HG03139 (cell line): ENCODE results near the gene DNAH14.

ENCODE experiments used
- ATAC-seq: cut with Tn5 transposase; IDR thresholded peaks from one replicate; pipeline ENCODE4 v1.9.1; 2021; ENCODE audit not compliant: unreplicated experiment

DNAH14 gene

DNA sequence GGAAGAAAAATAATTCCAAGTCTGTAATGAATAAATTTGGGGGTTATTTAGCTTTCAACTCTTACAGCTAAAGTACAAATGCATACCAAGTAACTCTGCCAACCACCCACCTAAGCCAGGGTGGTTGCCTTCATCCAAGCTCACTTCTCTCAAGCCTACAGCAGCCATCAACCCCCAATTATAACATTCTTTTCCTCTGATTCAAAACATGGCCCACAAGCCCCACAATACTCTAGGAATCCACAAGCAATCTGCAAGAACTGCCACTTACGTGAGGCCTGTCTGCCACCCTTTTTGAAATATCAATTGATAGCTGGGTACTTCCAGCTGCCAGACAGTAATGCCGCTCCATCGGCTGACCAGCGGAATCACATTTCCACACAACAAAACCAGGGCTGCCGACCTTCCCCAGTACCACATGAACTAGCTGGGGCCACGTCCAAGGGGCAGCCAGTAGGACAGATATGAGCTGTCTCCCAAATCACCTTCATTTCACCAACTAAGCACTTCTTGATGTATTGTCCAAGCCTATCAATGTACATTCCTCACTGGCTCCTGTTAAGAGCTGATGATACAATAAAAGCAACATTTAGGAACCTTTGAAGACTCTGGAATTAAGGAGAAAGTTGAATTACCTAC lies 495.2 kb downstream of the DNAH14 start:
- ATAC-seq, result no peak

DNA sequence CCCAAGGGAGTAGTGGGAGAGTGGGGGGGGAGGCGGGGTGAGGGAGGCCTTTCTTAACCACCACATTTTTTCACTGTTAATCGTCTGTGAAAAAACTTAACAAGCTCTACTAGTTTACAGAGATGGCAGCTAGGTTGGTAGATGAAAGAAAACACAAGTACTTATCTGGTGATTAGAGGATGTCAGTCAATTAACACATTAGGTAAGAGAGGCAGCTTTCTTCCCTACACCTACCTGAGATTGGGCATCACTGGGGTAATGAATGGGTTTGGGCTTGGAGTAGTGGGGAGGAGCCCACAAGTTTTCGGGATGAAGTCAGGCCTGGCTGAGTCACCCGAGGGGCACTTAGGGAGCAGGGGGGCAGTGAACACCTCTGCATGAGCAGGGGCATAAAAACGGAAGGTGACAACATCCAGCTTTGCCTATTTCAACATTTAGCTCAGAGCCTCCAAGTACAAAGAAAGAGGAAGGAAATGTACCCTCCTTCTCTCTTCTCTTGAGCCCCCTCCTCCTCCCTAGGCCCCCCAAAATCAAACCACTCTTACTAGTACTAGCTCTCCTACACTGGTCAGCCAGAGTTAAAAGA lies 495.8 kb downstream of the DNAH14 start:
- ATAC-seq, result no peak

DNA sequence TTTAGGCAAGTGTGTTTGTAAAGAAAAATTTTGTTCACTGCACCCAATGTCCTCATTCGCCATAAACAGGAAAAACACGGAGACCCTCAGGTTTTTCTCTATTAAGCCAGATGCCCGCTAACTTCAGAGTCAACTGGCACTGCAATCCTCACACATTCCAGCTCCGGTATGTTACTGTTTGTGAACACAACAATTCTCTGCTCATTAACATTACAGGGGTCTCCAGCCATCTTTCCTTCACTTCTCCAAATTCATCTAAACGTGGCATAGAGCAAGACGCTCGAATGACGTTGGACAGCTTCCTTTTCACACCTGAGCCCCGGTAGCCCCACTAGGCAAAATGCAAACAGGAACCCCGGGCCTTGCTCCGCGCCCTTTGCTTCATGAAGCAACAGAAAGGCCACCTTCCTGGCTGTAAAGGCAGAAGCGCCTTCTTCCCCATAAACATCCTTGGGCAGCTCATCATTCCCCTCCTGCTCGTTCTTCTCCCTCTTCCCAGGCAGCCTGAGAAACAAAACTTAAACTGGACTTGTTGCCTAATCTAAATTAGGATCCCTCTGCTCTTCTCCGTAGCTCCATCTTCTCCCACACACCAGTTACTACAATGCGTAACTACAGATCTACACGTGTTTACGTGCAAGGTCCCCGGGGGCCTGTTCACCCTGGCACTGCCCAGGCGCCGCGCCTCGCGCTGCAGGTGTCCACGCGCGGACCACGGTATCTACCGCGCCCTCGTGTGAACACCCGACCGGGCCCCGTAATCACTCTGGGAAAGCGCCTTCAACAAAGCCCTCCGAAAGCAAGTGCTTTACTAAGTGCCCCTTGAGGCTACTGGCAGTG lies 497.1 kb downstream of the DNAH14 start:
- ATAC-seq, result no peak

DNA sequence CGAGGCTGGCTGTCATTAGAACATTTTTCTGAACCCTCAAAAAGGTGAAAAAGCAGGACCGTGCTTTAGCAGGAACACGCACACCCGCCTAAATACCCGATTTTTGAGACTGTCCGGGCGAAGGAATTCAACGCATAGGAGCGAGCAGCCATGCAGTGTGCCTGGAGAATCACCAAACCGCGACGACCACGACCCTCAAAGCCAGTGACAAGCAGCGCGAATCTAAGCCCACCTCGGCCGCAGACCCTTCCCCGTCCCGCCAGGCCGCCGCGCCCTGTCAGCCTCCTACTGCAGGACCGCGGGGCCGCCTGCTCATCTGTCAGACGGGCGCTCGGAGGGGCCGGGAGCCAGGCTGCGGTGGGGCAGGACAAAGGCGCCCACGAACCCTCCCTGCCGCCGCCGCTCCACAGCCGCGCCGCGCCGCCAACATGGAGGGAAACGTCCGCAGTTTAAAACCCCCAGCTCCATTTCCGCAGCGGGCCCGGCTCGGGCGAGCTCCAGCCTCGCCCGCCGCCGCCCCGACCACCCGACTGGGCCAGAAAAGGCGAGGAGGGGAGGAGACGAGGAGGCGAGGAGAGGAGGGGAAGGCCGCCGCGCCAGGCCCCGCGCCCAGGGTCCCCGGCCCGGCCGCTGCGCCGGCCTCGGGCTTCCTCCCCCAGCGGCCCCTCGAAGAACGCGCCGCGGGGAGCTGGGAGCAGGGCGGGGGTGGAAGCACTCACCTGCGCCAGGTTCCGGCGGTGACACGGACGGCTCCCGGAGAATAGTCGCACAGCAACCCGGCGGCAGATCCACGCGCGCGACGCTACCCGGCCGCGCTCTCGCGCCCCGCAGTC lies 498.0 kb downstream of the DNAH14 start, which contains the start of gene LBR:
Gene LBR (minus strand): TSS at position 804 of the 833 bp plus-strand sequence. CDS start 3,963 bp downstream, outside the sequence.
- peak; percentile 34 for ATAC-seq

DNA sequence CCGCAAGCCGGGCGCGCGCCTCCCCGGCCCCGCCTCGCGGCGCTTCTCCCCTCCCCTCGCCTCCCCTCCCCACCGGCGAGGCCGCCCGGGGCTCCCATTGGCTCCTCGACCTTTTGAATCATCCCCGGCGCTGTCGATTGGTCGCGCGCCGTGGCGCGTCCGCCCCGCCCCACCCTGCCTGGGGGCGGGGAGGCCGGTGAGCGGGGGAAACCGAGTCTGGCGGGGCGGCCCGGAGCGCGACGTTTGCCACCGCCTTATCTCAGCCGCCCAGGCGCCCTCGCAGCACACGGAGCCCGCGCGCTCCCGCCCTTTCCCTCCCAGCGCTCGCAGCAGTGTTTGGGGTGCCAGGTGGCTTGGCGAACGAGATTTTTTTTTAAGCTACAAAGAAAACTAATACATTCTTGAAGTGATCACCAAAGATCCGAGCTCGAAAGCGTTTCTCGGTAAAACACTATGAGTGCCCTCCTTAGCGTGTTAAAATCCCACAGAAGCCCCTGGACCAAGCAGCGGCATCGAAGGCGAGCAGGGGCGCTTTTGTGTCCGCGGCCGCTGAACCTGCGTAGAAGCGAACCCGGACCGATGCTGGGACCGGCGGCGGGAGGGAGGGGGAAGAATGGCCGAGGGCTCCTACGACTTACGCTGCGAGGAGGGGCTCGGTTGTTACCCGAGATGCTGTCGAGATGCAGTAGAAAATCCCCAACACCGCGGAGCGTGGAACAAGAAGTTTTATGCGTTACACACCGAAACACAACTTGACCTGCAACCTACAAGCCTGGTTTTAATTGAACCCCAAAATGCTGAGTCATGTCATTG lies 498.8 kb downstream of the DNAH14 start:
- peak; percentile 88 for ATAC-seq

DNA sequence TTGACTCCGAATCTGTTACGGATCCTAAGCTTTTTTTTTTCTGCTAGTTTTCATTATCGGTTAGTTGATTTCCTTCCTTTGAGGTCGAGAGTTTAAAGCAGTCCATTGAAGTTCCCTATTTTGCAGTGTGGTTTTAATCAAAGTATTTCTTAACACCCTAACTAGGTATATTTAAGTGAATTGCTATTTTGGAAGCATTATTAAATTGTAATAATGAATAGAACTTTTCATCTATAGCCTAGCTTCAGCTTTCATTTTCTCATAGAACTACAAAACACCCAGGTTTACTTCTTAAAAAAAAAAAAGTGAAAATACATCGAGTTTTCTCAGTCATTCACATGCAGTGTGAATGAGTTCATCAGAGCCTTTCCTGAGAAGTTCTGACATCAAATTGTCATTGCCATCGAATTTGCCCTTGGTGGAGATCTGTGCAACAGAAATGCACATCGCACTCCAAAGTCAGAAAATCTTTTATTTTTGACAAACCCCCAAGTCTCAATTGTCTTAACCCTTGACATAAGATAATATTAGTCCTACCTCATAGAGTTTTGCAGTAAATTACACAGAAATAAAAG lies 499.5 kb downstream of the DNAH14 start:
- ATAC-seq, result no peak

DNA sequence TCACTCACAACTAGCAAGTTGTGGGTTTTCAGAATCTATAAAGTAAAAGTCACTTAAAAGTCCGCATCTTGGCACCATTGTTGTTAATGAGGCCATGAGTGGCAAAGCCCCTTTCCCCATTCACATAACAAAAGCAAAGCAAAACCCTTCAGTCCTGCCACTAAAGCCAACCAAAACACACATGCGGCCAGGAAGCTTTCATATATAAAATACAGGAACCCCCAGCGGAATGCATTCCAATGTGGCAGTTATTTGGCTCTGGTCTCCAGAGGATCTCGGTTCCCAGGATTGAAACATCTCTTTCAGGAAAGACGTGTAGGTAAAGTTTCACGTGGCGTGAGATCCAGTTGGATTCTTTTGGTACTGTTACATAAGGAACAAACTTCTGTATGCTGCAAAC lies 500.8 kb downstream of the DNAH14 start:
- no peak for ATAC-seq

DNA sequence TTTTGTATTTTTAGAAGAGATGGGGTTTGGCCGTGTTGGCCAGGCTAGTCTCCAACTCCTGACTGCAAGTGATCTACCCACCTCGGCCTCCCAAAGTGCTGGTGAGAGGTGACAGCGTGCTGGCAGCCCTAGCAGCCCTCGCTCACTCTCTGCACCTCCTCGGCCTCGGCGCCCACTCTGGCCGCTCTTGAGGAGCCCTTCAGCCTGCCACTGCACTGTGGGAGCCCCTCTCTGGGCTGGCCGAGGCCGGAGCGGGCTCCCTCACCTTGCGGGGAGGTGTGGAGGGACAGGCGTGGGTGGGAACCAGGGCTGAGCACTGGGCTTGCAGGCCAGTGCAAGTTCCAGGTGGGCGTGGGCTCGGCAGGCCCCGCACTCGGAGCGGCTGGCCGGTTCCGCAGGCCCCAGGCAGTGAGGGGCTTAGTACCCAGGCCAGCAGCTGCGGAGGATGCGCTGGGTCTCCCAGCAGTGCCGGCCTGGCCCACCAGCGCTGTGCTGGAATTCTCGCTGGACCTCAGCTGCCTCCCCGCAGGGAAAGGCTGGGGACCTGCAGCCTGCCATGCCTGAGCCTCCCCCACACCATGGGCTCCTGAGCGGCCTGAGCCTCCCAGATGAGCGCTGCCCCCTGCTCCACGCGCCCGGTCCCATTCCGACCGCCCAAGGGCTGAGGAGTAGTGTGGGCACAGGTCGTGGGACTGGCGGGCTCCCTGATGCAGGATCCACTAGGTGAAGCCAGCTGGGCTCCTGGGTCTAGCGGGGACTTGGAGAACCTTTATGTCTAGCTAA lies 501.8 kb downstream of the DNAH14 start:
- no peak for ATAC-seq

DNA sequence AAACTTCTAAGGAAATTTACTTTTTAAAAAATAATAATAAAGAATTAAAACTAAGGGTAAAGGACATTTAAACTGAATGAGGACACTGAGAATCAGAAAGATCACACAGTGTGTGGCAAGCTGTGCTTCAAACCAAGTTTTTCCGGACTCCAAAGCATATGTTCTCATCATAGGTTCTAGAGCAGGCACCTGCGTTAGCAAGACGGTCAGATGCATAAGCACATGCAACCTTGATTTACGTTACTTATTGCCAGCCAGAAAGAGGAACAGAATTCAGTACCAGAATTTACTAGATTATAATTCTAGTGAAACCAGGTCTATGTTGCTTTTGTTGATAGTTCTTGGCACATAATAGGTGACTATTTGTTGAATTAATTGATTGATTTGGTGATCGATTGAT lies 504.6 kb downstream of the DNAH14 start:
- no peak for ATAC-seq

DNA sequence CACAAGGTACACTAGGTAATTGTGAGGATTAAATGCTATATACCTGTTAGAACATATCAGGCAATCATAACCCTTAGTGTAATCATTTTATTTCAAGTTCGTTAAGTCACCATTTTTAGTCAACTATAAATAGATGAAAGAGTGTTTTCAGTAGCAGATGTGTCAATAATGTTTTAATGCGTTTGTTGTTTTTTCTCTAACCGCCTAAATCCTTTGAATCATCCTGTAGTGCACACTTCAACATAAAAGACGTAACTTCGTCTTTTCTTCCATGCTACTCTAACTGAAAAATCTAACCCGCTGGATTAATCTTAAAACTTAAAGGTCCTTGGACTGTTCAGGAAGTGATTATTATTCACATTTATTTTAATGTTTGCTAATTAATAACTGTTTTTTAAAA lies 505.6 kb downstream of the DNAH14 start:
- ATAC-seq, result no peak

DNA sequence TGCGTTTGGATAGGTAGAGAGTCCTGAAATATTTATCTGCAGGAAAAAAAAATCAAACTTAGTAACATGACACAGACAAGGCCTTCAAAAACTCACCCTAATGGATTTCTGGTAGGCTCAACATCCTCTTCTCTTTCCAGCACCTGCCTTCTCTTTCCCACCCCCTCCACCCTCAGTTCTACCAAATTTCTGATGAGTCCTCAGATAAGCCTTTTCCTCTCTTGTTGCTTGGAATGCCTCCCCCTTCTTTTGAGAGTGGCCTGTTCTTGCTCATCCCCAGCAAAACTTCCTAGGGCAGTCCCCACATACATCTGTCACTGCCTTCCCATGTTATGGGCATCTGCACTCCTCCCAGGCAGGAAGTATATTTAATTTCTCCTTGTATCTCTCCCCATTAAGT lies 506.0 kb downstream of the DNAH14 start:
- peak; percentile 21 for ATAC-seq

DNA sequence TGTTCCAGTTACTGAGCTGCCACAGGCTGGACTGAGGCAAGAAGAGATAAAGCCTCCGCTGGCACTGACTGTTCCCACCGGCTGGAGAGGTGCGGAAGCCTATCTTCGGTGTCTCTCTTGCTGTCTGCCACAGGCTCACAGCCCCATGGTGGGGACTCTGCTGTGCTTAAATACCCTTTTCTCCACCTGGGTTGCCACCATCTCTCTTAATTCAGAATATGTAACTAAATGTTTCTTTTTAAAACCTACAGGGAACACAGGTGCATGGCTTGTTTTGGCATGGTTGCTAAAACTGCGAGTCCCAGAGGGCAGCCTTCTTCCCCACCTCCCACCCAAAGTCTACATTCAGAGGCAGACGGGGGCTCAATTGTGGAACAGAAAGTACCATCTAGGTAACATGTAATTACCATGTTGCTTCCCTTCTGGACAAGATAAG lies 506.5 kb downstream of the DNAH14 start:
- ATAC-seq, result peak; percentile 67

DNA sequence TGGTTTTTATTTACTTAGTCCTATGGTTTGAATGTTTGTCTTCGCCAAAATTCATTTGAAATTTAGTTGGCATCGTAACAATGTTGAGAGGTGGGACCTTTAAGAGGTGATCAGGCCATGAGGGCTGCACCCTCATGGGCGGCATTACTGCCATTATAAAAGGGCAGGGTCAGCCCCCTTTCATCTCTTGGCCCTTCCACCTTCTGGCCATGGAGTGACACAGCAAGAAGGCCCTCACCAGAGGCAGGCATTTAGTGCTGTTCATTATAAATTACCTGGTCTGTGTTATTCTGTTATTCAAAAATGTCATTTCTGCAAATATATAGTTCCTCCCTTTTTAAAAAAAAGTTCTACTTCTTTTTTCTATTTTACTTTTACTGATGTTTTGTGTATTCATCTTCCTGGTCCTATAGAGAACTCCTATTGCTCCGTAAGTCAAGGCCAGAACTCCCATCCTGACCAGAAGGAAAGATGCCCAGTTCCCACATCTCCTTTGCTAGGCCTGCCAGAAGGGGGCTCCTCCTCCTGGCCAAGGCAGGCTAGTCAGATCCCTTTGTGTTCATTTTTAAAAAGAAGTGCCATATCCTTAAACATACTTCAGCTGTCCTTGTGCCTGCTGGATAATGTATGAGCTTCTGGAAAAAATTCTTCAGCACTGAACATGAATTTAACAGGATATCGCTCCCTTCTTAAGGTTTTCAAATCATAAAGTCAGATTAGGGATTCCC lies 508.4 kb downstream of the DNAH14 start:
- no peak for ATAC-seq

DNA sequence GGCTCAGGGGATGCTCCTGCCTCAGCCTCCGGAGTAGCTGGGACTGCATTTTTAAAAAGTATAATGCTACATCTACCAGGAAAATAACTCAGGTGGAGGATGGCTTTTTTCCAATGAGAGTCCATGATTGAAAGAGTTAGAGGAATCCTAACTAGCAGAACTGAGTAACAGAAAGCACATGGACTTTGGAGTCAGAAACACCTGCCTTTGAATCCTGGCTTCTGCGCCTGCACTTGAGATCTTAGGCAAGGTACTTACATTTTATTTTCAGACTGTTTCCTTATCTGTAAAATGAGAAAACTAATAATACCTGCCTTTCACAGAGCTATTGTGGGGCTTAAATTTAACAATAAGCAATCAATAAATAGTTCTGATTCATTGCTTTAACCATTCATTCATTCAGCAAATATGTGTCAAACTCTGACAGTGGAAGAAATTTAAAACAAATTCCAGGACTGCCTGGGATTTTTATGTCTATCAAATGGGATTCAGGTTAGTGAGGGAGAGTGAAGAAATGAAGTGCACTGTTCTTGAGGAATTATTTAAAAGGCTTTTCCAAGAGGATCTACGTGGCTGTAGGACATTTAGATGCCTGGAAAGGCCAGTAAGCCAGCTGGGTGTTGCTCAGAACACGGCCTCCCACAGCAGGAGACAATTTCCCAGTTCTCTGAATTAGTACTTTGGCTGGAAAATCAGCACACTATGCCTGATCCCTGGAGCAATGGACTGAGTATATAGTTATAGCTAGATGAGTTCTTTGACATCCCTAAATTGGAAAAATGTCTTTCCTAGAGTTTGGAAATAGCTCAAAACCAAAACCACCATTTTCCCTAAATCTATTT lies 511.1 kb downstream of the DNAH14 start:
- no peak for ATAC-seq

DNA sequence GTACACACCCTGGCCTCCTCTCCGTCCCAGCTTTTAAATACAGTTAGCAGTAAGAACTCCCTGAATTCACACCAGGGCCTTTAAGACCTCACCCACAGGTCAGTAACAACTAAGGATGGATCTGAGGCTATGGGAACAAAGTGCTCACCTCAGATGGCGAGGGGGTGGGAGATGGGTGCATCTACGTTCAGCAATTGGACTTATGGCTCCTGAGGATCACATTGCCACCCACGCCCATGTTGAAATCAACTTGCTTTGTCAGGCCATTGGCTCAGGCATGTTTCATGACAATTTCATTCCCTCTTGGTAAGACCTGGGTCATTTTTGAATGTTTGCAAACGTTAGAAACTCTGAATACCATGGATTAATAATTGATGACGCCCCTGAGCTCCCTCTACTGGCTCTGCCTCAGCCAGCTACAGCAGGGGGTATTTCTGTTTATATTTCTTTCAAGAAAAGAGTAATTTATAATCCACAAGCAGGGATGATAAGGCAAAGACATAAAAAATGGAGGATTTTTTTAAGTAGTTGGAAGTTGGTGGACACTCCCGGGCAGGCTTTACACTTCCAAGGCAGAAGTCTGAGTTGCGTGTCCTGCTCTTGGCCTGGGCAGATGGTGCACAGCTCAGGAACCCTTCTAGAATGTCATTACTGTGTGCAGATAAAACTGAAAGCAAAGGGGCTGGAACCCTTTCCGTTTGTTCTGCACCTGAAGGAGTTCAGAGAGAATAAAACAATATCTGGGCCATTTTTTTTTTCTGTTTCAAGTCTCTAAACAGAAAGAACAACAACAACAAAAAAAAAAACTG lies 512.0 kb downstream of the DNAH14 start:
- ATAC-seq, result peak; percentile 41

DNA sequence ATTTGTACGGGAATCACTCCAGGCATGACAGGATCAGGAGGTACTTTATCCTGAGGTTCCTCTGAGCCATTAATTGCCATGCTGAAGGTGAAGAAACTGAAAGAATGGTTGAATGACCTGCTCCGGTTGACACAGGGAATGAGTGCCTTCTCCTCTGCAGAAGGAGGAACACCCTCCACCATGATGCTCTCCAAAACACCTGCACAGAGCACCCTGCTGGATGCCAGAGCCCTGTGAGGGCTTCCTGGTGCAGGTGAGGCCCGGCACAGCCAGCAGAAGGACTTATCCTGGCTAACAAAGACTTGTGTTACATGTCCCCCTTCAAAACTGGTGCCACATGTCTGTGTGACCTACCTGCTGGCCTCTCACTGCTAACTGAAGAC lies 512.6 kb downstream of the DNAH14 start:
- no peak for ATAC-seq
